ENCODE data around the gene SREK1IP1. TPM values are rescaled to one million over a fixed set of nuclear protein-coding genes. Genes with fewer than 3 reads are reported as not detected.

The SREK1IP1 gene
- total RNA-seq, 1 donor from 2014 or later: 17.9 TPM

- Mint-ChIP-seq H3K27ac (ENCODE audit: unreplicated experiment) (no peak overlapping the region), H3K4me3 (ENCODE audit: unreplicated experiment) (no peak overlapping the region), H3K9me3 (ENCODE audit: unreplicated experiment) (no peaks in the 10 kb centered on the region), H3K36me3 (ENCODE audit: unreplicated experiment) (peaks cover 7% of the 10 kb centered on the region), H3K4me1 (ENCODE audit: unreplicated experiment) (no peaks in the 10 kb centered on the region), H3K27me3 (ENCODE audit: unreplicated experiment) (no peaks in the 10 kb centered on the region)
- no peak for DNase-seq (ENCODE audit: extremely low spot score, unreplicated experiment)
- TF ChIP-seq CTCF (IDR thresholded peaks at IDR 0.05): no peak
Measured at GRCh38 chr5:64806537-64806936, 38.0 kb upstream of the SREK1IP1 start.

- H3K4me3 Mint-ChIP-seq (ENCODE audit: unreplicated experiment): no peak overlapping the region
- H3K9me3 Mint-ChIP-seq (ENCODE audit: unreplicated experiment): no peaks in the 10 kb centered on the region
- DNase-seq (ENCODE audit: extremely low spot score, unreplicated experiment): no peak
- no peak for TF ChIP-seq CTCF (IDR thresholded peaks at IDR 0.05)
- no peak overlapping the region for H3K27ac Mint-ChIP-seq (ENCODE audit: unreplicated experiment)
- no peaks in the 10 kb centered on the region for H3K36me3 Mint-ChIP-seq (ENCODE audit: unreplicated experiment)
- no peaks in the 10 kb centered on the region for H3K27me3 Mint-ChIP-seq (ENCODE audit: unreplicated experiment)
- peaks cover 10% of the 10 kb centered on the region for H3K4me1 Mint-ChIP-seq (ENCODE audit: unreplicated experiment)
Measured at GRCh38 chr5:64800926-64801325, 32.4 kb upstream of the SREK1IP1 start.

GRCh38 chr5:64796301-64796700 lies 27.8 kb upstream of the SREK1IP1 start:
- H3K27me3 Mint-ChIP-seq (ENCODE audit: unreplicated experiment): no peaks in the 10 kb centered on the region
- H3K27ac Mint-ChIP-seq (ENCODE audit: unreplicated experiment): no peak overlapping the region
- peaks cover 16% of the 10 kb centered on the region for H3K4me1 Mint-ChIP-seq (ENCODE audit: unreplicated experiment)

GRCh38 chr5:64794053-64794770 lies 25.7 kb upstream of the SREK1IP1 start:
- no peaks in the 10 kb centered on the region for H3K9me3 Mint-ChIP-seq (ENCODE audit: unreplicated experiment)
- H3K36me3 Mint-ChIP-seq (ENCODE audit: unreplicated experiment): peaks cover 12% of the 10 kb centered on the region
- no peak for DNase-seq (ENCODE audit: extremely low spot score, unreplicated experiment)
- H3K4me1 Mint-ChIP-seq (ENCODE audit: unreplicated experiment): peaks cover 6% of the 10 kb centered on the region
- no peaks in the 10 kb centered on the region for H3K27me3 Mint-ChIP-seq (ENCODE audit: unreplicated experiment)
- TF ChIP-seq CTCF (IDR thresholded peaks at IDR 0.05): no peak
- no peak overlapping the region for H3K27ac Mint-ChIP-seq (ENCODE audit: unreplicated experiment)
- H3K4me3 Mint-ChIP-seq (ENCODE audit: unreplicated experiment): no peak overlapping the region

More at GRCh38 chr5:64796301-64796700, 27.8 kb upstream of the SREK1IP1 start:
- DNase-seq (ENCODE audit: extremely low spot score, unreplicated experiment): no peak
- TF ChIP-seq CTCF (IDR thresholded peaks at IDR 0.05): no peak
- Mint-ChIP-seq H3K4me3 (ENCODE audit: unreplicated experiment) (no peak overlapping the region), H3K9me3 (ENCODE audit: unreplicated experiment) (no peaks in the 10 kb centered on the region), H3K36me3 (ENCODE audit: unreplicated experiment) (peaks cover 9% of the 10 kb centered on the region)

- no peaks in the 10 kb centered on the region for H3K27me3 Mint-ChIP-seq (ENCODE audit: unreplicated experiment)
- H3K36me3 Mint-ChIP-seq (ENCODE audit: unreplicated experiment): peaks cover 12% of the 10 kb centered on the region
- no peak for TF ChIP-seq CTCF (IDR thresholded peaks at IDR 0.05)
- H3K4me3 Mint-ChIP-seq (ENCODE audit: unreplicated experiment): no peak overlapping the region
- no peaks in the 10 kb centered on the region for H3K9me3 Mint-ChIP-seq (ENCODE audit: unreplicated experiment)
- peaks cover 6% of the 10 kb centered on the region for H3K4me1 Mint-ChIP-seq (ENCODE audit: unreplicated experiment)
- H3K27ac Mint-ChIP-seq (ENCODE audit: unreplicated experiment): no peak overlapping the region
- DNase-seq (ENCODE audit: extremely low spot score, unreplicated experiment): no peak
Measured at GRCh38 chr5:64792469-64792868, 24.0 kb upstream of the SREK1IP1 start.
